Mononuclear cell (primary cell): ENCODE results near the gene MARK2. TPM values are rescaled to one million over a fixed set of nuclear protein-coding genes. Genes with fewer than 3 reads are reported as not detected.
"Not testable (repeated sequence)": the region's sequence is repeated elsewhere in the genome, so short reads cannot be mapped to it uniquely, and the experiment has no call there.

Source experiments
- H3K27me3 ChIP-seq: 2 replicates; pipeline ENCODE4 v1.6.0; 2011; ENCODE audit warnings: low read length, control low read depth; ENCODE audit not compliant: insufficient read depth
- H3K4me1 ChIP-seq: 2 replicates; pipeline ENCODE4 v1.5.1; 2011; ENCODE audit warnings: mild to moderate bottlenecking, low read length, control low read depth; ENCODE audit not compliant: insufficient read depth
- H3K4me3 ChIP-seq: 2 replicates; pipeline ENCODE4 v1.5.1; 2011; ENCODE audit warnings: mild to moderate bottlenecking, low read length, moderate library complexity
- H3K9me3 ChIP-seq: 2 replicates; pipeline ENCODE4 v1.5.1; 2011; ENCODE audit warnings: low read depth, mild to moderate bottlenecking, control low read depth, low read length
- total RNA-seq: library from RNA; depleted of rRNA; stranded (reverse); fragments of >200 nt; gene quantifications from one replicate; pipeline ENCODE4 v1.2.3, GENCODE V29; 2012

MARK2 gene
- total RNA-seq, 1 donor: 19.4 TPM

GRCh38 chr11:63858628-63859550 lies 20.0 kb downstream of the MARK2 start:
- Histone ChIP-seq H3K4me1 (peaks cover 69% of the 10 kb centered on the region), H3K27me3 (no peaks in the 10 kb centered on the region), H3K4me3 (no peak overlapping the region), H3K9me3 (no peaks in the 10 kb centered on the region)

- H3K27me3 ChIP-seq: no peaks in the 10 kb centered on the region
- no peaks in the 10 kb centered on the region for H3K9me3 ChIP-seq
- H3K4me1 ChIP-seq: peaks cover 76% of the 10 kb centered on the region
- H3K4me3 ChIP-seq: no peak overlapping the region
Observed at GRCh38 chr11:63862923-63863322, 24.0 kb downstream of the MARK2 start.

- not testable (repeated sequence) for H3K9me3 ChIP-seq, H3K4me3 ChIP-seq, H3K27me3 ChIP-seq
- H3K4me1 ChIP-seq: peaks cover 76% of the 10 kb centered on the region
Observed at GRCh38 chr11:63863620-63864019, 24.7 kb downstream of the MARK2 start.

- peaks cover 90% of the 10 kb centered on the region for H3K4me1 ChIP-seq
- no peaks in the 10 kb centered on the region for H3K9me3 ChIP-seq
- H3K27me3 ChIP-seq: no peaks in the 10 kb centered on the region
- H3K4me3 ChIP-seq: no peak overlapping the region
Observed at GRCh38 chr11:63866211-63866610, 27.3 kb downstream of the MARK2 start.

- Histone ChIP-seq H3K4me1 (peaks cover 97% of the 10 kb centered on the region), H3K9me3 (no peaks in the 10 kb centered on the region), H3K27me3 (no peaks in the 10 kb centered on the region), H3K4me3 (no peak overlapping the region)
Observed at GRCh38 chr11:63867511-63867910, 28.6 kb downstream of the MARK2 start.

GRCh38 chr11:63868399-63869064 lies 29.6 kb downstream of the MARK2 start:
- no peaks in the 10 kb centered on the region for H3K9me3 ChIP-seq
- no peaks in the 10 kb centered on the region for H3K27me3 ChIP-seq
- no peak overlapping the region for H3K4me3 ChIP-seq
- peaks cover 97% of the 10 kb centered on the region for H3K4me1 ChIP-seq

GRCh38 chr11:63869171-63869591 lies 30.3 kb downstream of the MARK2 start:
- Histone ChIP-seq H3K27me3 (no peaks in the 10 kb centered on the region), H3K4me3 (no peak overlapping the region), H3K4me1 (peaks cover 99% of the 10 kb centered on the region), H3K9me3 (no peaks in the 10 kb centered on the region)

GRCh38 chr11:63869683-63870082 lies 30.8 kb downstream of the MARK2 start:
- H3K27me3 ChIP-seq: no peaks in the 10 kb centered on the region

GRCh38 chr11:63870351-63871140 lies 31.6 kb downstream of the MARK2 start:
- Histone ChIP-seq H3K4me3 (no peak overlapping the region), H3K4me1 (peaks cover 97% of the 10 kb centered on the region), H3K27me3 (no peaks in the 10 kb centered on the region), H3K9me3 (no peaks in the 10 kb centered on the region)

More at GRCh38 chr11:63869683-63870082, 30.8 kb downstream of the MARK2 start:
- Histone ChIP-seq H3K4me3 (no peak overlapping the region), H3K9me3 (no peaks in the 10 kb centered on the region), H3K4me1 (peaks cover 99% of the 10 kb centered on the region)

- no peak overlapping the region for H3K4me3 ChIP-seq
- H3K27me3 ChIP-seq: no peaks in the 10 kb centered on the region
- no peaks in the 10 kb centered on the region for H3K9me3 ChIP-seq
- H3K4me1 ChIP-seq: peaks cover 81% of the 10 kb centered on the region
Observed at GRCh38 chr11:63871962-63872799, 33.3 kb downstream of the MARK2 start.

GRCh38 chr11:63872800-63873197 lies 33.9 kb downstream of the MARK2 start:
- no peaks in the 10 kb centered on the region for H3K9me3 ChIP-seq
- peaks cover 75% of the 10 kb centered on the region for H3K4me1 ChIP-seq
- no peaks in the 10 kb centered on the region for H3K27me3 ChIP-seq
- H3K4me3 ChIP-seq: no peak overlapping the region

- Histone ChIP-seq H3K27me3 (no peaks in the 10 kb centered on the region), H3K4me3 (no peak overlapping the region), H3K9me3 (no peaks in the 10 kb centered on the region), H3K4me1 (peaks cover 70% of the 10 kb centered on the region)
Observed at GRCh38 chr11:63873311-63873710, 34.4 kb downstream of the MARK2 start.

GRCh38 chr11:63874511-63874910 lies 35.6 kb downstream of the MARK2 start:
- H3K4me3 ChIP-seq: no peak overlapping the region
- peaks cover 61% of the 10 kb centered on the region for H3K4me1 ChIP-seq
- H3K9me3 ChIP-seq: no peaks in the 10 kb centered on the region
- H3K27me3 ChIP-seq: no peaks in the 10 kb centered on the region

- Histone ChIP-seq H3K4me3 (no peak overlapping the region), H3K9me3 (no peaks in the 10 kb centered on the region), H3K27me3 (no peaks in the 10 kb centered on the region), H3K4me1 (peaks cover 61% of the 10 kb centered on the region)
Observed at GRCh38 chr11:63875506-63876065, 36.7 kb downstream of the MARK2 start.
